A549 treated with AZD9567 at 1 μM for 4 hours (cell line): ENCODE results near the gene XCR1. TPM values are rescaled to one million over a fixed set of nuclear protein-coding genes. Genes with fewer than 3 reads are reported as not detected.

Experiments
- total RNA-seq: library from RNA; stranded (reverse); fragments of 200-300 nt; extraction: Qiagen RNA extraction; gene quantifications from 5 replicates; pipeline ENCODE4 v1.2.3, GENCODE V29; 2022; ENCODE audit not compliant: insufficient read depth

XCR1 gene
- not detected in 5 replicates for total RNA-seq

GRCh38 chr3:46027021-46027705 is at the start of gene XCR1:
Gene XCR1 (minus strand): TSS chr3:46027483. CDS start chr3:46021947, 5,536 bp downstream.

GRCh38 chr3:45995236-45996192 is 31.8 kb downstream of the XCR1 start, which contains the start of gene FYCO1:
Gene FYCO1 (minus strand): TSS chr3:45995824. CDS start chr3:45984910, 10,914 bp downstream.

Other genes with a start within 250 kb of the XCR1 start
- gene SLC6A20, start 230.9 kb downstream of the XCR1 start, total RNA-seq, result 0.02 to 0.08 TPM (median 0.06 TPM) in 3 of 5 replicates, not detected in the others
- 15.4 to 24.4 TPM (median 16.8 TPM) in 5 replicates for gene LZTFL1, start 185.4 kb downstream of the XCR1 start, total RNA-seq
- gene CCR9, start 140.9 kb downstream of the XCR1 start, total RNA-seq, result 0.02 TPM in 1 of 5 replicates, not detected in the others
- not detected in 5 replicates for gene CXCR6, start 84.0 kb downstream of the XCR1 start, total RNA-seq
- 4.2 to 5.1 TPM (median 4.5 TPM) in 5 replicates for gene FYCO1, start 31.7 kb downstream of the XCR1 start, total RNA-seq
- not detected in 5 replicates for gene CCR1, start 180.8 kb upstream of the XCR1 start, total RNA-seq
- not detected in 5 replicates for gene CCR3, start 215.0 kb upstream of the XCR1 start, total RNA-seq